ENCODE measurements around the gene SPAG8.

SPAG8 gene

GRCh38 chr9:35822926-35823325 is 10.9 kb upstream of the SPAG8 start:
- Histone ChIP-seq H3K4me3 (ENCODE audit: low read depth, low read length) (no peak overlapping the region), H3K9me3 (ENCODE audit: control insufficient read depth, low read length) (no peaks in the 10 kb centered on the region), H3K9ac (no peak overlapping the region), H3K27ac (no peak overlapping the region), H3K27me3 (ENCODE audit: control insufficient read depth, insufficient read depth, low read length) (no peaks in the 10 kb centered on the region), H3K4me2 (ENCODE audit: low read length) (no peak overlapping the region), H2AFZ (no peak overlapping the region), H3K36me3 (ENCODE audit: control insufficient read depth, insufficient read depth, low read length) (no peaks in the 10 kb centered on the region), H3K4me1 (no peaks in the 10 kb centered on the region), H3K79me2 (no peaks in the 10 kb centered on the region)
- no peak for TF ChIP-seq CTCF (IDR thresholded peaks at IDR 0.05)

DNA sequence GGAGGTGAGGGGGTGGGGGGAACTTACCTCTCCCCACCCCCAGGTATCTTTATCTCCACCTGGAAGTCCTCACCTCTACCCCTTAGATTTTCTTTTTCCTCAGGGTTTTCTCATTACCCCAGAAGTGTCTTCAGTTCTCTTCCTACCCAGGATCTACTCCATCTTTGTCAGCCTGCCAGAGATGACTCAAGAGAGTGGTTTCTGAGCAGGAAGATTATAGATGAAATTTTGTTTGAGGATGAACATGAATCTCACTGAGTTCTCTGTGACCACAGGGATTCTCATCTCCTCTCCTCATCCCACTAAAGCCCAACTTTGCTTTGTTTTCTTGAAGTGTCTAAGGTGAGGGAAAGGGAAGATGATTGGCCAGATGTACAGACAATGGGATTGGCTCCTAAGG is 8.0 kb upstream of the SPAG8 start:
- TF ChIP-seq CTCF (IDR thresholded peaks at IDR 0.05), result no peak
- no peak overlapping the region for H3K27ac ChIP-seq
- H3K4me3 ChIP-seq (ENCODE audit: low read depth, low read length), result no peak overlapping the region
- no peak overlapping the region for H3K9ac ChIP-seq
- H3K4me2 ChIP-seq (ENCODE audit: low read length), result no peak overlapping the region
- no peaks in the 10 kb centered on the region for H3K9me3 ChIP-seq (ENCODE audit: control insufficient read depth, low read length)
- no peaks in the 10 kb centered on the region for H3K27me3 ChIP-seq (ENCODE audit: control insufficient read depth, insufficient read depth, low read length)
- H3K79me2 ChIP-seq, result no peaks in the 10 kb centered on the region
- H3K36me3 ChIP-seq (ENCODE audit: control insufficient read depth, insufficient read depth, low read length), result no peaks in the 10 kb centered on the region
- no peak overlapping the region for H2AFZ ChIP-seq
- H3K4me1 ChIP-seq, result no peaks in the 10 kb centered on the region

- TF ChIP-seq CTCF (IDR thresholded peaks at IDR 0.05), result no peak
- Histone ChIP-seq H3K9me3 (ENCODE audit: control insufficient read depth, low read length) (no peaks in the 10 kb centered on the region), H3K9ac (no peak overlapping the region), H3K27ac (no peak overlapping the region), H2AFZ (no peak overlapping the region), H3K79me2 (no peaks in the 10 kb centered on the region), H3K4me2 (ENCODE audit: low read length) (no peak overlapping the region), H3K4me1 (peaks cover 8% of the 10 kb centered on the region), H3K27me3 (ENCODE audit: control insufficient read depth, insufficient read depth, low read length) (no peaks in the 10 kb centered on the region), H3K4me3 (ENCODE audit: low read depth, low read length) (no peak overlapping the region), H3K36me3 (ENCODE audit: control insufficient read depth, insufficient read depth, low read length) (no peaks in the 10 kb centered on the region)
Observed at GRCh38 chr9:35818341-35818740, 6.3 kb upstream of the SPAG8 start.

GRCh38 chr9:35816708-35817107 is 4.6 kb upstream of the SPAG8 start:
- no peak for TF ChIP-seq CTCF (IDR thresholded peaks at IDR 0.05)
- Histone ChIP-seq H3K27me3 (ENCODE audit: control insufficient read depth, insufficient read depth, low read length) (no peaks in the 10 kb centered on the region), H3K9me3 (ENCODE audit: control insufficient read depth, low read length) (no peaks in the 10 kb centered on the region), H3K27ac (no peak overlapping the region), H3K4me3 (ENCODE audit: low read depth, low read length) (no peak overlapping the region), H3K9ac (no peak overlapping the region), H3K36me3 (ENCODE audit: control insufficient read depth, insufficient read depth, low read length) (no peaks in the 10 kb centered on the region), H3K4me1 (peaks cover 17% of the 10 kb centered on the region), H2AFZ (no peak overlapping the region), H3K79me2 (no peaks in the 10 kb centered on the region), H3K4me2 (ENCODE audit: low read length) (no peak overlapping the region)

DNA sequence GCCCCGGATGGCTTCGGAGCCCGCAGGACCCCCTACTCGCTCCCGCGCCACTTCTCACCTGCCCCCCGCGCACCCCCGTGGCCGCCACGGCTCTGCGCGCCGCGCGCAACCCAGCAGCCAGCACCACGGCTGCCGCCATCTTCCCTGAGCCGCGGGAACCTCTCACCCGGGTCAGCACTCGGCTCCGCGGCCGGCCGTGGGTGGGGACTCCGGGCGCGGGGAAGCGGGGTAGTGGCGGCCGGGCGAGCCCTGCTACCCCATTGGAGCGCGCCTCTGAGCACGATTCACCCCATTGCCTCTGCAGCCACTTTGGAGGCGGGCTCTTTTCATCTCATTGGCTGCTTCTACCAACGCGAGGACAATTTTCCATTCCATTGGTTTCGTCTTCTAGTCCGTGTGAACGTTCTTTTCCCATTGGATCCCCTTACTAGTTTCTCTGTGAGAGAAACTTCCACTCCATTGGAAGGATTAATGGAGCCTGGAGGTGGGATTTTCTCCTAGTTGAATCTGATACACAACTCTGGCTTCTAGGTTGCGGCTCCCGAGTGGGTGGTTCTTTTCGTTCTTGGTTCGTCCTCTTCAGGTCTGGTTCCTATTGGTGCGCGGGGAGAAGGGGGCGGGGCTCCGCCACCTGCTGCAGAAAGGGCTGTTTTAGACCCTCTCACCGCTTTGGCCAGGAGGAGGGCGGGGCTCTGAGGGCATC is 2.9 kb upstream of the SPAG8 start, which contains the start of gene HINT2:
HINT2 (minus strand) TSS at position 202 of the 703 bp plus-strand sequence; CDS start at position 139, 63 bp downstream.
- Histone ChIP-seq H3K4me2 (ENCODE audit: low read length) (peak within 1 kb of the TSS; percentile 94), H3K9ac (peak within 1 kb of the TSS; percentile 67), H3K36me3 (ENCODE audit: control insufficient read depth, insufficient read depth, low read length) (no peaks in the 10 kb centered on the region), H3K9me3 (ENCODE audit: control insufficient read depth, low read length) (no peaks in the 10 kb centered on the region), H3K27me3 (ENCODE audit: control insufficient read depth, insufficient read depth, low read length) (no peaks in the 10 kb centered on the region), H3K4me3 (ENCODE audit: low read depth, low read length) (peak within 1 kb of the TSS; percentile 97), H3K4me1 (peaks cover 17% of the 10 kb centered on the region), H2AFZ (peak within 1 kb of the TSS; percentile 93), H3K27ac (peak within 1 kb of the TSS; percentile 97), H3K79me2 (no peaks in the 10 kb centered on the region)
- no peak for TF ChIP-seq CTCF (IDR thresholded peaks at IDR 0.05)
